Subcutaneous abdominal adipose tissue (tissue), 5 donors: Measurements from ENCODE around the gene CPZ.

ENCODE experiments used
- H3K27ac ChIP-seq: one replicate; pipeline ENCODE4 v1.7.0; 2013; ENCODE audit warnings: low read depth, mild to moderate bottlenecking, inconsistent platforms, low read length, moderate library complexity
- H3K27me3 ChIP-seq, 5 donors: one replicate each; pipeline ENCODE4 v1.7.0; 2013; ENCODE audit warnings: low read length in 5 of 5, inconsistent platforms in 1 of 5; ENCODE audit not compliant: control insufficient read depth in 5 of 5, insufficient read depth in 4 of 5
- H3K36me3 ChIP-seq, 5 donors: one replicate each; pipeline ENCODE4 v1.7.0; 2013; ENCODE audit warnings: low read length in 5 of 5; ENCODE audit not compliant: control insufficient read depth in 5 of 5, insufficient read depth in 5 of 5
- H3K4me1 ChIP-seq, 5 donors: one replicate each; pipeline ENCODE4 v1.7.0; 2013; ENCODE audit warnings: low read length in 5 of 5, mild to moderate bottlenecking in 3 of 5, moderate library complexity in 1 of 5; ENCODE audit not compliant: control insufficient read depth in 5 of 5, insufficient read depth in 5 of 5
- H3K4me3 ChIP-seq, 5 donors: one replicate each; pipeline ENCODE4 v1.7.0; 2013; ENCODE audit warnings: low read length in 5 of 5, low read depth in 1 of 5
- H3K9ac ChIP-seq, 5 donors: one replicate each; pipeline ENCODE4 v1.7.0; 2013; ENCODE audit warnings: low read length in 5 of 5, mild to moderate bottlenecking in 4 of 5, moderate library complexity in 3 of 5
- H3K9me3 ChIP-seq, 5 donors: one replicate each; pipeline ENCODE4 v1.7.0; 2013; ENCODE audit warnings: low read length in 5 of 5; ENCODE audit not compliant: control insufficient read depth in 5 of 5
- donor health status: healthy.
- donor health status: healthy.
- donor health status: healthy.
- donor health status: healthy.
- donor health status: healthy.

The CPZ gene

GRCh38 chr4:8643441-8643840 lies 50.9 kb downstream of the CPZ start:
- H3K4me1 ChIP-seq = no peaks in the 10 kb centered on the region
- H3K4me3 ChIP-seq = no peak overlapping the region
- peaks cover 0 to 22% (median 4%) of the 10 kb centered on the region in 5 donors for H3K27me3 ChIP-seq
- H3K9ac ChIP-seq = no peak overlapping the region
- no peak overlapping the region for H3K27ac ChIP-seq
- H3K36me3 ChIP-seq = no peaks in the 10 kb centered on the region
- no peaks in the 10 kb centered on the region for H3K9me3 ChIP-seq

- Histone ChIP-seq H3K9me3 (no peaks in the 10 kb centered on the region), H3K27ac (no peak overlapping the region), H3K36me3 (no peaks in the 10 kb centered on the region), H3K4me3 (no peak overlapping the region), H3K27me3 (peaks cover 0 to 20% (median 9%) of the 10 kb centered on the region in 5 donors), H3K9ac (no peak overlapping the region), H3K4me1 (no peaks in the 10 kb centered on the region)
Measured at GRCh38 chr4:8643986-8644385, 51.4 kb downstream of the CPZ start.

DNA sequence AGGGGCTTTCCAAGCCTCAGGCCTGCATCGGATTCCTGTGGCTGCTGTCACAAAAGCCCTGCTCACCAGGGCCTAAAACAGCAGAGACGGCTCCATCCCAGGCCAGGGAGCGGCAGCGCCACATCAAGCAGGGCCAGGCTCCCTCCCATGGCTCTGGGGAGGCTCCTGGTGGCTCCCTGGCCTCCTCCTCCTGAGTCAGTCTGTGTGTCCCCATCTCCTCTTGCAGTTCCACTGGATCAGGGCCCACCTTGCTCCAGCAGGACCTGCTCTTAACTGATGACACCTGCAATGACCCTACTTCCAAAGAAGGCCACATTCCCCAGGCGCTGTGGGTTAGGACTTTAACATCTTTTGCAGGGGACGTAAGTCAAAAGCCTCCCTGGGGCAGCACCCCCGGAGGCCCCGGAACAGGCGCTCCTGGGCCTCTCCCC lies 51.9 kb downstream of the CPZ start:
- Histone ChIP-seq H3K4me1 (no peaks in the 10 kb centered on the region), H3K36me3 (no peaks in the 10 kb centered on the region), H3K4me3 (no peak overlapping the region), H3K9ac (no peak overlapping the region), H3K27ac (no peak overlapping the region), H3K9me3 (no peaks in the 10 kb centered on the region), H3K27me3 (peaks cover 0 to 20% (median 12%) of the 10 kb centered on the region in 5 donors)

DNA sequence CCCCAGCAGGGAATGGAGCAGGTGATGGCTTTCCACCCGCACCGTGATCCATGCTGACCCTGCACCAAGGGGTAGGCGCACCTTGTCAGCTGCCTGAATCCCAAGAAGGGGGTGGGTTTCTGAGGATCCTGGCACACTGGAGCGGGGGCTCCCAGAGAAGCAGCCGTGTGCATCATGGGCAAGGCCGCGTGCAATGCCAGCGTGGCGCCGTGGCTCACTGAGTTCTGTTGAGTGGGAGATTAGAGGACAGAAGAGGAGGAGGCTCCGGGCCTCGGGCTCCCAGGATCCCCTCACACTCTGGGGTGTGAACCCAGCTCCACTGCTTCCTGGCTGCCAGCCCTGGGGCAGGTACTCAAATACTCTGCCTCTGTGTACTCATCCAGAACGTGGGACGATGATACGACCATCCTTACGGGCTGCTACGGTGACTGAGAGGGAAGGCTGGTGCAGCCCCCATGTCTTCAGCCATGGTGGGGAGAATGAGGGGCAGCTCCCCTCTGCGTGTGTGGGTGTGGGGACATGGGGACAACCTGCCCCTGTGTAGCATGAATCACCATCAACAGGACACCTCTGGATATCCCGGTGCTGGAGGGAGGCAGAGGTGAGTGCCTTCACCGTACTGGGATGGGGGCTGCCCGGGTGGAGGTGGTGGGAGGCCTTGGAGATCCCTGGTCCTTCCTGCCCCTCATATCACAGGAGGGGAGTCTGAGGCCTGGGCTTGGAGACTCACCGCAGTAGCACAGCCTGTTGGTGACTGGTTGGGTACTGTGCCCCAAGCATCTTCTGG lies 52.6 kb downstream of the CPZ start:
- no peaks in the 10 kb centered on the region for H3K36me3 ChIP-seq
- H3K4me1 ChIP-seq = no peaks in the 10 kb centered on the region
- no peak overlapping the region for H3K27ac ChIP-seq
- H3K27me3 ChIP-seq = peaks cover 0 to 22% (median 9%) of the 10 kb centered on the region in 5 donors
- H3K9me3 ChIP-seq = no peaks in the 10 kb centered on the region
- H3K4me3 ChIP-seq = no peak overlapping the region
- H3K9ac ChIP-seq = no peak overlapping the region

- Histone ChIP-seq H3K4me1 (no peaks in the 10 kb centered on the region), H3K9ac (no peak overlapping the region), H3K4me3 (no peak overlapping the region), H3K27ac (no peak overlapping the region), H3K36me3 (no peaks in the 10 kb centered on the region), H3K9me3 (no peaks in the 10 kb centered on the region), H3K27me3 (peaks cover 0 to 22% (median 9%) of the 10 kb centered on the region in 5 donors)
Measured at GRCh38 chr4:8645753-8646124, 53.2 kb downstream of the CPZ start.

DNA sequence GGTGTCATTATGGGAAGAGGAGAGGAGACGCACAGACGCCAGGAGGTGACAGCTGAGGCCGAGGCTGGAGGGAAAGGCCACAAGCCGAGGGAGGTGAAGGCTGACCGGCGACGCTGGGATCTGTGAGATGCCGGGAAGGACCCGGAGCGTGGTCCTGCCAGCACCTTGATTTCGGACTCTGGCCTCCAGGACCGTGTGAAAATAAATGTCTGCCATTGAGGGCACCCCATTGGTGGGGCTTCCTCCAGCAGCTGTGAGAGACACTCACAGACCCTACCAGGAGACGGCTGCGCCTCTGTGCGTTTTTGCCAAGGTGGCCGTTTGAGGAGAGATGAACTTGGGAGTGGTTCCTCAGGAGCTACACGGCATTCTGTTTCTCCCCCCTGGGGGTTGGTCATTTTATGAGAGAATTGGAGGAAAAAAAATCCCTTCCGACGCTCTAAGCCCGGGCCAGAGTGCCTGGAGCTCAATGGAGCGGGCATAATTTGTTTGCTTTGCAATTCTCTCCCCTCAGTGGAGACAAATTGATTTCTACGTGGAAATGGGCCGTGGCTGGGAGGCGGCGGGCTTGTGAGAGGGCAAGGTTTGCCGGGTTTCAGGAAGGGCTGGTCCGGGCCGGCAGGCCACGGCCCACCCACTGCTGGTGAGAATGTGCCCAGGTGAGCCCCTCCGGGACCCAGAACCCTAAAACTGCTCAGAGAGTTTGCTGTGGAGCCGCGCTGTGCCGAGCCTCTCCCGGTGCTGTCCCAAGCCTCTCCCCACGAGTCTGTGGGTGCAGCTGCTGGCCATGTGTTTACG lies 53.9 kb downstream of the CPZ start:
- H3K4me3 ChIP-seq = no peak overlapping the region
- H3K9ac ChIP-seq = no peak overlapping the region
- H3K27ac ChIP-seq = no peak overlapping the region
- H3K9me3 ChIP-seq = no peaks in the 10 kb centered on the region
- no peaks in the 10 kb centered on the region for H3K4me1 ChIP-seq
- peaks cover 0 to 22% (median 10%) of the 10 kb centered on the region in 5 donors for H3K27me3 ChIP-seq
- no peaks in the 10 kb centered on the region for H3K36me3 ChIP-seq

DNA sequence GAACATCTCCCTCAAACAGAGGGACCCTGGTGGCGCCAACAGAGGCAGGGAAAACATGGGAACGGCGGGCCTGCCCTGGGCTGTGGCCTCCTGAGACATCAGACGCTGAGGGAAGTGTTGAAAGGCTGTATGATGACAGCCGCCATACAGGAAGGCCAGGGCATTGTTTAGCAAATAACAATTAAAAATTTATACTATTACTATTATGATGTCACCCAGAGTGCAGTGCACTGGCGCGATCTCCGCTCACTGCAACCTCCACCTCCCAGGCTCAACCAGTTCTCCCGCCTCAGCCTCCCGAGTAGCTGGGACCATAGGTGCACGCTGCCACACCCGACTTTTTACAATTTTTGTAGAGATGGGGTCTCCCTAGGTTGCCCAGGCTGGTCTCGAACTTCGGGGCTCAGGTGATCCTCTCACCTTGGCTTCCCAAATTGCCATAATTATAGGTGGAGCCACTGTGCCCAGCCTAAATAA lies 54.6 kb downstream of the CPZ start:
- no peak overlapping the region for H3K27ac ChIP-seq
- H3K4me3 ChIP-seq = no peak overlapping the region
- H3K36me3 ChIP-seq = no peaks in the 10 kb centered on the region
- peaks cover 0 to 24% (median 15%) of the 10 kb centered on the region in 5 donors for H3K27me3 ChIP-seq
- H3K9ac ChIP-seq = no peak overlapping the region
- H3K4me1 ChIP-seq = no peaks in the 10 kb centered on the region
- H3K9me3 ChIP-seq = no peaks in the 10 kb centered on the region

DNA sequence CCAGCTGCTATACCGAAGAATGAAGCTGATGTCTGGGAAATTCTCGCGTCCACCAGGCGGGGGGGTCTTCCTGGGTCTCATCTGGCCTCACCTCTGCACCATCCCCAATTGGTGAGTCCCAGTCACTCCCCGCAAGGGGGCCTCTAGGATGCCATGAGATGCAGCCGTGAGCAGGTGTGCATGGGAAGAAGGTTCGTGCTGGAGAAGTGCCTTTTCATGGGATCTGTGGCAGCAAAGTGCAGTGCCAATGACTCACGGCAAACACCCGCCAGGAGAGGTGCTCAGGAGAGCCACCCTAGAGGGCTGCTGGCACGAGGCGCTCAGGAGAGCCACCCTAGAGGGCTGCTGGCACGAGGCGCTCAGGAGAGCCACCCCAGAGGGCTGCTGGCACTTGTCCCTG lies 55.1 kb downstream of the CPZ start:
- Histone ChIP-seq H3K4me3 (no peak overlapping the region), H3K4me1 (no peaks in the 10 kb centered on the region), H3K9ac (no peak overlapping the region), H3K36me3 (no peaks in the 10 kb centered on the region), H3K27me3 (peaks cover 0 to 22% (median 19%) of the 10 kb centered on the region in 5 donors), H3K9me3 (no peaks in the 10 kb centered on the region), H3K27ac (no peak overlapping the region)

DNA sequence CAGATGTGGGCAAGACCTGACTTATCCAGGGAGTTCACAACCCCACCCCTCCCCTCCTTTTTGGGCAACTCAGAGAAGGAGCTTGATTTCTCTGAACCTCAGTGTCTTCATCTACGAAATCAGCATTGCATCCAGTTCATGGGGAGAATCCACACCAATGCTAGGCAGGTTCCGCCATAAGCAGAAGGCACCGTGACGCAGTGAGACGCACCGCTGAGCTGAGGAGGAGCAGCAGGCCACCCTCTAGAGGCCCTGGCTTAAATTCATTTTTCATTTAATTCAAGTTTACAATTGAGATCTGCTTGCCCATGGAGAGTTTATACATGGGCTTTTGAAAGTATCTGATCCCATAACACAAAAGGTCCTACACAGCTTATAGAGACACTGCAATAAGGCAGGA lies 55.7 kb downstream of the CPZ start:
- no peak overlapping the region for H3K9ac ChIP-seq
- H3K9me3 ChIP-seq = no peaks in the 10 kb centered on the region
- H3K27ac ChIP-seq = no peak overlapping the region
- peaks cover 0 to 21% (median 20%) of the 10 kb centered on the region in 5 donors for H3K27me3 ChIP-seq
- H3K36me3 ChIP-seq = no peaks in the 10 kb centered on the region
- H3K4me3 ChIP-seq = no peak overlapping the region
- H3K4me1 ChIP-seq = no peaks in the 10 kb centered on the region
